ENCODE measurements around the gene C17orf67. TPM values are rescaled to one million over a fixed set of nuclear protein-coding genes. Genes with fewer than 3 reads are reported as not detected.

C17orf67 gene
- total and polyA plus RNA-seq, 2 experiments from 2014 or later, result 0.27 to 0.73 TPM

- Histone ChIP-seq H3K4me1 (ENCODE audit: insufficient read depth) (no peaks in the 10 kb centered on the region), H3K36me3 (replicated peaks; ENCODE audit: insufficient read depth, low read depth) (no peaks in the 10 kb centered on the region), H4K20me1 (ENCODE audit: insufficient read depth, poor library complexity, severe bottlenecking) (no peaks in the 10 kb centered on the region), H2AFZ (no peak overlapping the region), H3K4me2 (no peak overlapping the region), H3K27me3 (no peaks in the 10 kb centered on the region), H3K4me3 (no peak overlapping the region), H3K9me3 (ENCODE audit: low read depth) (no peaks in the 10 kb centered on the region), H3K9me2 (replicated peaks; ENCODE audit: insufficient read depth) (no peaks in the 10 kb centered on the region), H3K27ac (no peak overlapping the region), H3K79me2 (no peaks in the 10 kb centered on the region)
- DNase-seq (ENCODE audit: low spot score), result no peak
- 96% methylated on average over 2 of the region's 2 CpGs for WGBS (ENCODE audit: low lambda C conversion rate, missing lambda C conversion rate)
- TF ChIP-seq CTCF (IDR thresholded peaks at IDR 0.05; ENCODE audit: poor library complexity) (no peak), EZH2 (IDR thresholded peaks at IDR 0.05; ENCODE audit: borderline replicate concordance) (no peak), EZH2phosphoT487 (IDR thresholded peaks at IDR 0.05; ENCODE audit: low read depth, severe bottlenecking, unreplicated experiment) (no peak)
Measured at GRCh38 chr17:56819030-56819429, 14.7 kb downstream of the C17orf67 start.

GRCh38 chr17:56817066-56817465 lies 16.7 kb downstream of the C17orf67 start:
- Histone ChIP-seq H3K27me3 (no peaks in the 10 kb centered on the region), H4K20me1 (ENCODE audit: insufficient read depth, poor library complexity, severe bottlenecking) (no peaks in the 10 kb centered on the region), H3K79me2 (no peaks in the 10 kb centered on the region), H3K4me3 (no peak overlapping the region), H2AFZ (no peak overlapping the region), H3K9me3 (ENCODE audit: low read depth) (no peaks in the 10 kb centered on the region), H3K4me1 (ENCODE audit: insufficient read depth) (no peaks in the 10 kb centered on the region), H3K27ac (no peak overlapping the region), H3K4me2 (no peak overlapping the region), H3K9me2 (replicated peaks; ENCODE audit: insufficient read depth) (no peaks in the 10 kb centered on the region), H3K36me3 (replicated peaks; ENCODE audit: insufficient read depth, low read depth) (no peaks in the 10 kb centered on the region)
- TF ChIP-seq CTCF (IDR thresholded peaks at IDR 0.05; ENCODE audit: poor library complexity) (no peak), EZH2 (IDR thresholded peaks at IDR 0.05; ENCODE audit: borderline replicate concordance) (no peak), EZH2phosphoT487 (IDR thresholded peaks at IDR 0.05; ENCODE audit: low read depth, severe bottlenecking, unreplicated experiment) (no peak)
- no peak for DNase-seq (ENCODE audit: low spot score)

GRCh38 chr17:56815711-56816110 lies 18.0 kb downstream of the C17orf67 start:
- H3K9me2 ChIP-seq (replicated peaks; ENCODE audit: insufficient read depth), result no peaks in the 10 kb centered on the region
- WGBS (ENCODE audit: low lambda C conversion rate, missing lambda C conversion rate), result 70% methylated on average over 6 of the region's 6 CpGs
- DNase-seq (ENCODE audit: low spot score), result no peak
- H3K9me3 ChIP-seq (ENCODE audit: low read depth), result no peaks in the 10 kb centered on the region
- H2AFZ ChIP-seq, result no peak overlapping the region
- H3K27ac ChIP-seq, result no peak overlapping the region
- no peaks in the 10 kb centered on the region for H3K36me3 ChIP-seq (replicated peaks; ENCODE audit: insufficient read depth, low read depth)
- no peak overlapping the region for H3K4me3 ChIP-seq
- H3K4me1 ChIP-seq (ENCODE audit: insufficient read depth), result no peaks in the 10 kb centered on the region
- H3K4me2 ChIP-seq, result no peak overlapping the region
- H3K79me2 ChIP-seq, result no peaks in the 10 kb centered on the region
- TF ChIP-seq CTCF (IDR thresholded peaks at IDR 0.05; ENCODE audit: poor library complexity), result no peak
- no peak for TF ChIP-seq EZH2 (IDR thresholded peaks at IDR 0.05; ENCODE audit: borderline replicate concordance)
- no peak for TF ChIP-seq EZH2phosphoT487 (IDR thresholded peaks at IDR 0.05; ENCODE audit: low read depth, severe bottlenecking, unreplicated experiment)
- H3K27me3 ChIP-seq, result no peaks in the 10 kb centered on the region
- no peaks in the 10 kb centered on the region for H4K20me1 ChIP-seq (ENCODE audit: insufficient read depth, poor library complexity, severe bottlenecking)

- Histone ChIP-seq H3K27ac (no peak overlapping the region), H3K4me3 (no peak overlapping the region), H3K4me2 (no peak overlapping the region), H3K4me1 (ENCODE audit: insufficient read depth) (no peaks in the 10 kb centered on the region), H3K79me2 (no peaks in the 10 kb centered on the region), H2AFZ (no peak overlapping the region), H3K27me3 (no peaks in the 10 kb centered on the region), H3K9me2 (replicated peaks; ENCODE audit: insufficient read depth) (no peaks in the 10 kb centered on the region), H3K36me3 (replicated peaks; ENCODE audit: insufficient read depth, low read depth) (no peaks in the 10 kb centered on the region), H3K9me3 (ENCODE audit: low read depth) (no peaks in the 10 kb centered on the region), H4K20me1 (ENCODE audit: insufficient read depth, poor library complexity, severe bottlenecking) (no peaks in the 10 kb centered on the region)
- DNase-seq (ENCODE audit: low spot score), result no peak
- no peak for TF ChIP-seq EZH2 (IDR thresholded peaks at IDR 0.05; ENCODE audit: borderline replicate concordance)
- WGBS (ENCODE audit: low lambda C conversion rate, missing lambda C conversion rate), result 69% methylated on average over 5 of the region's 7 CpGs
Measured at GRCh38 chr17:56812901-56813388, 20.8 kb downstream of the C17orf67 start.
